OCI-LY7 (cell line): ENCODE results near the gene BEND3. TPM values are rescaled to one million over a fixed set of nuclear protein-coding genes. Genes with fewer than 3 reads are reported as not detected.

Experiments used
- BruUV-seq: library from RNA; stranded (reverse); fragments of 400-500 nt; replicated peaks from 2 replicates; lab custom pipeline; 2021; lab: Mats Ljungman, UMichigan
- CTCF ChIA-PET: fragments of 300-600 bp; sonication (Branson Sonifier 250); formaldehyde crosslinking; loops from one replicate; lab custom pipeline; 2022; ENCODE audit warnings: antibody characterized with exemption; ENCODE audit not compliant: unreplicated experiment; lab: Charles Lee
- POLR2A ChIA-PET: fragments of 300-600 bp; sonication (Branson Sonifier 250); formaldehyde crosslinking; loops from one replicate; lab custom pipeline; 2022; ENCODE audit warnings: antibody characterized with exemption; lab: Charles Lee
- DNase-seq: peaks from one replicate; pipeline ENCODE4 v3.0.0-alpha.2; 2015; ENCODE audit warnings: low spot score
- H2AFZ ChIP-seq: fragments of 200-600 bp; sonication (generic), shearing (Covaris generic); 2 replicates; pipeline ENCODE4 v1.6.1; 2014; ENCODE audit warnings: mild to moderate bottlenecking, antibody characterized with exemption, low read length, moderate library complexity
- H3K27ac ChIP-seq: fragments of 200-600 bp; sonication (generic); 2 replicates; pipeline ENCODE4 v1.5.1; 2014; ENCODE audit warnings: mixed run types, low read depth, mild to moderate bottlenecking, moderate library complexity, low read length, inconsistent platforms; ENCODE audit not compliant: poor library complexity, severe bottlenecking
- H3K36me3 ChIP-seq: fragments of 200-600 bp; sonication (generic); 2 replicates; pipeline ENCODE4 v1.6.1; 2014; ENCODE audit warnings: mild to moderate bottlenecking, antibody characterized with exemption, low read length, moderate library complexity, mixed read lengths; ENCODE audit not compliant: insufficient read depth
- H3K4me1 ChIP-seq: fragments of 200-600 bp; sonication (generic); 2 replicates; pipeline ENCODE4 v1.5.1; 2014; ENCODE audit warnings: mild to moderate bottlenecking, low read length; ENCODE audit not compliant: insufficient read depth, poor library complexity, severe bottlenecking
- H3K4me2 ChIP-seq: fragments of 200-600 bp; sonication (generic); 2 replicates; pipeline ENCODE4 v1.6.1; 2014; ENCODE audit warnings: mild to moderate bottlenecking, low read length
- H3K4me3 ChIP-seq: fragments of 200-600 bp; sonication (generic); 2 replicates; pipeline ENCODE4 v1.5.1; 2014; ENCODE audit warnings: mild to moderate bottlenecking, low read depth, low read length; ENCODE audit not compliant: poor library complexity, severe bottlenecking
- H3K79me2 ChIP-seq: fragments of 200-600 bp; sonication (generic); 2 replicates; pipeline ENCODE4 v1.6.1; 2016; ENCODE audit warnings: low read depth, mild to moderate bottlenecking, low read length, moderate library complexity, mixed read lengths; ENCODE audit not compliant: insufficient read depth
- H3K9me2 ChIP-seq: fragments of 200-600 bp; sonication (generic); 2 replicates; pipeline ENCODE4 v1.6.1; 2016; ENCODE audit warnings: mild to moderate bottlenecking, low read length, mixed read lengths; ENCODE audit not compliant: insufficient read depth
- H3K9me3 ChIP-seq: fragments of 200-600 bp; sonication (generic); 2 replicates; pipeline ENCODE4 v1.6.1; 2014; ENCODE audit warnings: mild to moderate bottlenecking, mixed run types, low read length, mixed read lengths
- H4K20me1 ChIP-seq: fragments of 200-600 bp; sonication (generic); 2 replicates; pipeline ENCODE4 v1.6.1; 2014; ENCODE audit warnings: mild to moderate bottlenecking, antibody characterized with exemption, low read length, moderate library complexity, mixed read lengths; ENCODE audit not compliant: insufficient read depth
- EZH2phosphoT487 ChIP-seq: fragments of 200-600 bp; sonication (generic); IDR thresholded peaks from 2 replicates; pipeline ENCODE4 v1.6.1; 2018; ENCODE audit warnings: low read depth, borderline replicate concordance, mild to moderate bottlenecking, mixed run types, antibody characterized with exemption, low read length, moderate library complexity, mixed read lengths
- intact Hi-C: fragments of 100-400 bp; cut with micrococcal nuclease; formaldehyde crosslinking; loops from one replicate; pipeline ENCODE4 v1.10.0; 2022; ENCODE audit not compliant: unreplicated experiment
- total RNA-seq, 2 experiments: library from RNA; depleted of rRNA in 1 of 2; stranded (reverse); fragments of >200 nt in 1 of 2; shearing (Covaris generic) in 1 of 2; gene quantifications; 2 replicates each; pipeline ENCODE4 v1.2.3, GENCODE V29; 2014 to 2022
- TF ChIP-seq, protein P1 (sequence below): fragments of 200-600 bp; sonication (generic); conservative IDR thresholded peaks from 2 replicates; pipeline ENCODE4 v1.5.1; 2014; ENCODE audit warnings: mild to moderate bottlenecking, antibody characterized with exemption, low read length, moderate library complexity, mixed read lengths

Gene BEND3
- total RNA-seq, 2 experiments from 2014 or later, result 11.7 to 14.3 TPM

DNA sequence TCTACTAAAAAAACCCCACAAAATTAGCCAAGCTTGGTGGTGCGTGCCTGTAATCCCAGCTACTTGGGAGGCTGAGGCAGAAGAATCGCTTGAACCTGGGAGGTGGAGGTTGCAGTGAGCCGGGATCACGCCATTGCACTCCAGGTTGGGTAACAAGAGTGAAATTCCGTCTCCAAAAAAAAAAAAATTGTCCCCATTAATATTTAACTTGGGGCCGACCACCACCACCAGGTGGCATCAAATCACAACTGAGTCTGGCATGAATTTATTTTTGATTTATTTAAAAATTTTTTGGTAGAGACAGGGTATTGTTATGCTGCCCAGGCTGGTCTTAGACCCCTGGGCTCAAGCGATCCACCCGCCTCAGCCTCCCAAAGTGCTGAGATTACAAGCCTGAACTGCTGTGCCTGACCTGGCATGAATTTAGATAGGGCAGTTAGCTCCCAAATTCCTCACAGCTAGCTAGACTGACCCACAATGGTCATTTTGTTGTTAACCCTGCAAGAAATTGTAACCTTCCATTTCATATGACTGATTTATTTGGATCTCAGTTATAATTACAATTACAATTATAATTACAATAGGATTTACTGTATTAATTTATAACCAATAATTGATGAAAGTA, 17.1 kb upstream of the BEND3 start:
- CTCF ChIA-PET, result no interaction called here
- peaks cover 13% of the 10 kb centered on the region for H3K4me1 ChIP-seq
- no peaks in the 10 kb centered on the region for H3K9me2 ChIP-seq
- POLR2A ChIA-PET, result interaction anchor here (1.4 kb wide), 1 partner anchor 14 kb away, joined by 3 read pairs; no protein-coding TSS in a partner anchor
- H3K27ac ChIP-seq, result no peak overlapping the region
- no peaks in the 10 kb centered on the region for H3K36me3 ChIP-seq
- BruUV-seq, result no TSS peak
- H2AFZ ChIP-seq, result peak overlapping the region; percentile 58; the same call in 1 of the 2 replicates
- intact Hi-C loops, result loop anchor here (1.0 to 5.0 kb wide), 4 partner anchors 186 to 716 kb away; no protein-coding TSS in a partner anchor
- no peak overlapping the region for H3K4me2 ChIP-seq
- TF ChIP-seq EZH2phosphoT487, result no peak
- TF ChIP-seq, protein P1, sequence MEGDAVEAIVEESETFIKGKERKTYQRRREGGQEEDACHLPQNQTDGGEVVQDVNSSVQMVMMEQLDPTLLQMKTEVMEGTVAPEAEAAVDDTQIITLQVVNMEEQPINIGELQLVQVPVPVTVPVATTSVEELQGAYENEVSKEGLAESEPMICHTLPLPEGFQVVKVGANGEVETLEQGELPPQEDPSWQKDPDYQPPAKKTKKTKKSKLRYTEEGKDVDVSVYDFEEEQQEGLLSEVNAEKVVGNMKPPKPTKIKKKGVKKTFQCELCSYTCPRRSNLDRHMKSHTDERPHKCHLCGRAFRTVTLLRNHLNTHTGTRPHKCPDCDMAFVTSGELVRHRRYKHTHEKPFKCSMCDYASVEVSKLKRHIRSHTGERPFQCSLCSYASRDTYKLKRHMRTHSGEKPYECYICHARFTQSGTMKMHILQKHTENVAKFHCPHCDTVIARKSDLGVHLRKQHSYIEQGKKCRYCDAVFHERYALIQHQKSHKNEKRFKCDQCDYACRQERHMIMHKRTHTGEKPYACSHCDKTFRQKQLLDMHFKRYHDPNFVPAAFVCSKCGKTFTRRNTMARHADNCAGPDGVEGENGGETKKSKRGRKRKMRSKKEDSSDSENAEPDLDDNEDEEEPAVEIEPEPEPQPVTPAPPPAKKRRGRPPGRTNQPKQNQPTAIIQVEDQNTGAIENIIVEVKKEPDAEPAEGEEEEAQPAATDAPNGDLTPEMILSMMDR, result peak; percentile 86
- peak; percentile 71 for DNase-seq
- H3K9me3 ChIP-seq, result no peaks in the 10 kb centered on the region
- no peaks in the 10 kb centered on the region for H4K20me1 ChIP-seq
- no peak overlapping the region for H3K4me3 ChIP-seq
- no peaks in the 10 kb centered on the region for H3K79me2 ChIP-seq

DNA sequence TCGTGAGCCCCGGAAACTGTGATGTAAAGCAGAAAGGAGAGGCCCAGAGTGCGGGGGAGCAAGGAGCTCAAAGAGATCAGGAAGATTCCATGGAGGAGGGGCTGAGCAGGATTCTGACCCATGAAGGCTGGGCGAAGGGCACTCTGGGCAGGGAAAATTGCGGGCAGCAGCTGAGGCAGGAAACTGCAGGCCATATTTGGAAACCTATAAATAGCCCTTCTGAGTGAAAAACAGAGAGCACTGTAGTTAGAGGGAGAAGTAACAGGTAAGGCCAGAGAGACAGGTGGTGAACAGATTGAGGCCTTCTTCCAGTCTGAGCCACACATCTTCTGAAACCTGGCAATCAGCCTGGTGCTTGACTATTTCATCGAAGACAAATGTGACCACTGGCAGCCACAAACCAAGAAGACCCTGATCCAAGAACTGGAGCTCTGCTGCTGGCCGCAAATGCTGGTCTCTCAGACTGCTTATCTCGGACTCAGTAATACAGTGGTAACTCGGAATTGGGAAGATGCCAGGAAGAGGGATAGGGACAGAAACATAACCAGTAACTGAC, 14.1 kb upstream of the BEND3 start:
- Histone ChIP-seq H3K79me2 (no peaks in the 10 kb centered on the region), H4K20me1 (no peaks in the 10 kb centered on the region), H2AFZ (peak overlapping the region; percentile 74; the same call in 1 of the 2 replicates), H3K4me1 (peaks cover 28% of the 10 kb centered on the region), H3K4me2 (peak overlapping the region; percentile 46), H3K9me3 (no peaks in the 10 kb centered on the region), H3K36me3 (no peaks in the 10 kb centered on the region), H3K4me3 (no peak overlapping the region), H3K27ac (peak overlapping the region; percentile 25), H3K9me2 (no peaks in the 10 kb centered on the region)
- DNase-seq, result peak; percentile 42
- intact Hi-C loops, result no loop called here
- TF ChIP-seq, protein P1, result no peak
- TF ChIP-seq EZH2phosphoT487, result no peak
- ChIA-PET POLR2A (interaction anchor here (0.7 to 3.3 kb wide), 4 partner anchors 10 to 525 kb away, joined by 3 to 16 read pairs (median 6); no protein-coding TSS in a partner anchor), CTCF (no interaction called here)
- no TSS peak for BruUV-seq

DNA sequence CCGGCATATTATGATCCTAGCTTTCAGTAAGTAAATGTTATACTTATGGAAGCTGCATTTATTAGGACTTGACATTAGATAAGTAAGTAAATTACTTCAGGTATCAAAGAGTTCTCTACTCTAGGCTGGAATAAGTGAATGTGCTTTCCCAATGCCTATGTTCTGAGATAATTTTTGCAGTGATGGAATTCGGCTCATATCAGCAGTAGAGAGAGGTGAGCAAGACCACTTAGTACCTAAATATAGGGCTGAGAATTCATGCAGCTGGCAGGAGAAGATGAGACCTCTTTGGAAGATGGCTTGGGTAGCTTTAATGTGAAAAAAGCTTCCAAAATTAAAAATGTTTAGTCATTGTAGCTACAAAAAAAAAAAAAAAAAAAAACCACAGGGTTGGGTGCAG, 13.3 kb upstream of the BEND3 start:
- BruUV-seq, result no TSS peak
- Histone ChIP-seq H2AFZ (no peak overlapping the region), H3K27ac (no peak overlapping the region), H3K4me2 (no peak overlapping the region), H3K9me2 (no peaks in the 10 kb centered on the region), H3K9me3 (no peaks in the 10 kb centered on the region), H3K79me2 (no peaks in the 10 kb centered on the region), H4K20me1 (no peaks in the 10 kb centered on the region), H3K4me1 (peaks cover 33% of the 10 kb centered on the region), H3K36me3 (no peaks in the 10 kb centered on the region), H3K4me3 (no peak overlapping the region)
- POLR2A ChIA-PET, result interaction anchor here (0.5 to 3.3 kb wide), 4 partner anchors 10 to 526 kb away, joined by 4 to 16 read pairs (median 6); no protein-coding TSS in a partner anchor
- TF ChIP-seq, protein P1, result no peak
- TF ChIP-seq EZH2phosphoT487, result no peak
- intact Hi-C loops, result no loop called here
- no peak for DNase-seq
- CTCF ChIA-PET, result no interaction called here
